Uterus (tissue), 2 donors: ENCODE results near the gene AUTS2.

Source experiments
- POLR2A ChIP-seq, 2 donors: fragments of 450-650 bp; IDR thresholded peaks; one replicate each; pipeline ENCODE4 v1.6.1; 2016; ENCODE audit warnings: antibody characterized with exemption in 2 of 2, mild to moderate bottlenecking in 1 of 2, moderate library complexity in 1 of 2
- TF ChIP-seq, protein P1 (sequence below), 4 experiments: fragments of 200-600 bp in 2 of 4; fragments of 450-650 bp in 2 of 4; sonication (generic) in 2 of 4; IDR thresholded peaks; one replicate each; pipeline ENCODE4 v1.5.1; 2016 to 2019; ENCODE audit warnings: antibody characterized with exemption in 4 of 4, mild to moderate bottlenecking in 2 of 4, moderate library complexity in 1 of 4

DNA sequence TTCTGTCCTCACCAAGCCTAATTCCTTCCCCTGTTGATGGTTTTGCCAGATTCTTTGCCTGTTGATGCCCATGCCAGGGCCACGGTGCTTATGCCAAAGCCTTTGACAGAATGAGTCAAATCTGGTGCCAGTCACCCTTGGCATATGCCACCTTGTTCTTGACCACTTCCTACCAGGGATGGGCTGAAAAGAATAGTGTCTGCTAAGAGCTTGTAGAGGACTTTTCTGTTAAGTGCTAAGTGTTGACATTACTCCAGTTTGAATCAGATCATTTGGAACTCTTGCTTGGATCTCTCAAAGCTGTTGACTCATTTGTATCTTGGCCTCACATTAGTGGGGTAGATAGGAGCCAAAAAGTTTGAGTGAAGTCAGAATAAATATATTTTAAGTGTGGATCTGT, 661.2 kb downstream of the AUTS2 start:
- no peak for TF ChIP-seq POLR2A (IDR thresholded peaks at IDR 0.05)
- TF ChIP-seq, protein P1, sequence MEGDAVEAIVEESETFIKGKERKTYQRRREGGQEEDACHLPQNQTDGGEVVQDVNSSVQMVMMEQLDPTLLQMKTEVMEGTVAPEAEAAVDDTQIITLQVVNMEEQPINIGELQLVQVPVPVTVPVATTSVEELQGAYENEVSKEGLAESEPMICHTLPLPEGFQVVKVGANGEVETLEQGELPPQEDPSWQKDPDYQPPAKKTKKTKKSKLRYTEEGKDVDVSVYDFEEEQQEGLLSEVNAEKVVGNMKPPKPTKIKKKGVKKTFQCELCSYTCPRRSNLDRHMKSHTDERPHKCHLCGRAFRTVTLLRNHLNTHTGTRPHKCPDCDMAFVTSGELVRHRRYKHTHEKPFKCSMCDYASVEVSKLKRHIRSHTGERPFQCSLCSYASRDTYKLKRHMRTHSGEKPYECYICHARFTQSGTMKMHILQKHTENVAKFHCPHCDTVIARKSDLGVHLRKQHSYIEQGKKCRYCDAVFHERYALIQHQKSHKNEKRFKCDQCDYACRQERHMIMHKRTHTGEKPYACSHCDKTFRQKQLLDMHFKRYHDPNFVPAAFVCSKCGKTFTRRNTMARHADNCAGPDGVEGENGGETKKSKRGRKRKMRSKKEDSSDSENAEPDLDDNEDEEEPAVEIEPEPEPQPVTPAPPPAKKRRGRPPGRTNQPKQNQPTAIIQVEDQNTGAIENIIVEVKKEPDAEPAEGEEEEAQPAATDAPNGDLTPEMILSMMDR (IDR thresholded peaks at IDR 0.05): no peak
